HG03097 (cell line): ENCODE measurements around the gene VPS54.
"Not testable (repeated sequence)": the region's sequence is repeated elsewhere in the genome, so short reads cannot be mapped to it uniquely, and the experiment has no call there.

Experiments used
- ATAC-seq: cut with Tn5 transposase; IDR thresholded peaks from one replicate; pipeline ENCODE4 v1.9.1; 2021; ENCODE audit not compliant: unreplicated experiment, low FRiP score

The VPS54 gene

GRCh38 chr2:63994329-63995070 is 24.7 kb downstream of the VPS54 start:
- ATAC-seq: not testable (repeated sequence)

GRCh38 chr2:63993871-63994270 is 25.4 kb downstream of the VPS54 start:
- ATAC-seq: no peak

- ATAC-seq: not testable (repeated sequence)
Observed at GRCh38 chr2:63993130-63993584, 26.1 kb downstream of the VPS54 start.

GRCh38 chr2:63992061-63992685 is 27.1 kb downstream of the VPS54 start:
- ATAC-seq: no peak

- not testable (repeated sequence) for ATAC-seq
Observed at GRCh38 chr2:63991173-63991999, 27.8 kb downstream of the VPS54 start.

- no peak for ATAC-seq
Observed at GRCh38 chr2:63990072-63990471, 29.2 kb downstream of the VPS54 start.

- not testable (repeated sequence) for ATAC-seq
Observed at GRCh38 chr2:63988842-63989436, 30.3 kb downstream of the VPS54 start.

- ATAC-seq: peak; percentile 4
Observed at GRCh38 chr2:63984606-63985359, 34.4 kb downstream of the VPS54 start.

GRCh38 chr2:63983986-63984605 is 35.1 kb downstream of the VPS54 start:
- peak; percentile 56 for ATAC-seq

GRCh38 chr2:63982335-63982734 is 36.9 kb downstream of the VPS54 start:
- ATAC-seq: no peak

- ATAC-seq: no peak
Observed at GRCh38 chr2:63981702-63982103, 37.5 kb downstream of the VPS54 start.

GRCh38 chr2:63980794-63981193 is 38.4 kb downstream of the VPS54 start:
- ATAC-seq: no peak

GRCh38 chr2:63977904-63978303 is 41.3 kb downstream of the VPS54 start:
- peak; percentile 66 for ATAC-seq

- no peak for ATAC-seq
Observed at GRCh38 chr2:63976125-63976510, 43.1 kb downstream of the VPS54 start.

- ATAC-seq: no peak
Observed at GRCh38 chr2:63975437-63976124, 43.6 kb downstream of the VPS54 start.

- not testable (repeated sequence) for ATAC-seq
Observed at GRCh38 chr2:63975036-63975435, 44.2 kb downstream of the VPS54 start.

GRCh38 chr2:63962186-63962585 is 57.0 kb downstream of the VPS54 start:
- ATAC-seq: no peak

GRCh38 chr2:63950414-63950813 is 68.8 kb downstream of the VPS54 start:
- no peak for ATAC-seq

- ATAC-seq: no peak
Observed at GRCh38 chr2:63942788-63943187, 76.4 kb downstream of the VPS54 start.
